ENCODE results near the gene CHCHD3.
A peak's percentile ranks its signal among the peaks of the same experiment; 100 is the strongest.

The CHCHD3 gene

GRCh38 chr7:132758986-132759385 is 322.9 kb downstream of the CHCHD3 start:
- Mint-ChIP-seq H3K9me3 (peaks cover 2% of the 10 kb centered on the region), H3K4me3 (no peak overlapping the region), H3K4me1 (peaks cover 18% of the 10 kb centered on the region), H3K27me3 (ENCODE audit: low read depth) (no peaks in the 10 kb centered on the region), H3K27ac (no peak overlapping the region), H3K36me3 (ENCODE audit: low read depth) (no peaks in the 10 kb centered on the region)
- no peak for TF ChIP-seq CTCF (IDR thresholded peaks at IDR 0.05; ENCODE audit: unreplicated experiment in 3 of 3)

GRCh38 chr7:132757783-132758182 is 324.1 kb downstream of the CHCHD3 start:
- Mint-ChIP-seq H3K4me1 (peaks cover 18% of the 10 kb centered on the region), H3K4me3 (no peak overlapping the region), H3K27me3 (ENCODE audit: low read depth) (peaks cover 3% of the 10 kb centered on the region), H3K36me3 (ENCODE audit: low read depth) (no peaks in the 10 kb centered on the region), H3K27ac (no peak overlapping the region), H3K9me3 (peaks cover 2% of the 10 kb centered on the region)
- no peak for TF ChIP-seq CTCF (IDR thresholded peaks at IDR 0.05; ENCODE audit: unreplicated experiment in 3 of 3)

GRCh38 chr7:132756484-132756990 is 325.4 kb downstream of the CHCHD3 start:
- H3K9me3 Mint-ChIP-seq, result peaks cover 2% of the 10 kb centered on the region
- H3K27me3 Mint-ChIP-seq (ENCODE audit: low read depth), result peaks cover 4% of the 10 kb centered on the region
- peak overlapping the region in 1 of 3 experiments; percentile 50 for H3K27ac Mint-ChIP-seq
- no peaks in the 10 kb centered on the region for H3K36me3 Mint-ChIP-seq (ENCODE audit: low read depth)
- peaks cover 15% of the 10 kb centered on the region for H3K4me1 Mint-ChIP-seq
- H3K4me3 Mint-ChIP-seq, result no peak overlapping the region
- no peak for TF ChIP-seq CTCF (IDR thresholded peaks at IDR 0.05; ENCODE audit: unreplicated experiment in 3 of 3)

GRCh38 chr7:132755538-132756483 is 326.1 kb downstream of the CHCHD3 start:
- Mint-ChIP-seq H3K27me3 (ENCODE audit: low read depth) (peaks cover 4% of the 10 kb centered on the region), H3K4me3 (no peak overlapping the region), H3K27ac (no peak overlapping the region), H3K9me3 (peaks cover 2% of the 10 kb centered on the region), H3K36me3 (ENCODE audit: low read depth) (no peaks in the 10 kb centered on the region), H3K4me1 (peaks cover 12% of the 10 kb centered on the region)
- no peak for TF ChIP-seq CTCF (IDR thresholded peaks at IDR 0.05; ENCODE audit: unreplicated experiment in 3 of 3)

- no peak for TF ChIP-seq CTCF (IDR thresholded peaks at IDR 0.05; ENCODE audit: unreplicated experiment in 3 of 3)
- no peaks in the 10 kb centered on the region for H3K36me3 Mint-ChIP-seq (ENCODE audit: low read depth)
- H3K27me3 Mint-ChIP-seq (ENCODE audit: low read depth), result peaks cover 4% of the 10 kb centered on the region
- no peak overlapping the region for H3K27ac Mint-ChIP-seq
- no peak overlapping the region for H3K4me3 Mint-ChIP-seq
- H3K4me1 Mint-ChIP-seq, result peaks cover 21% of the 10 kb centered on the region
- H3K9me3 Mint-ChIP-seq, result peaks cover 7% of the 10 kb centered on the region
Measured at GRCh38 chr7:132752431-132752830, 329.5 kb downstream of the CHCHD3 start.

Data from nephron (organoid).